Measurements from ENCODE around the gene CLDN16. TPM values are rescaled to one million over a fixed set of nuclear protein-coding genes. Genes with fewer than 3 reads are reported as not detected.

Gene CLDN16
- total RNA-seq, 1 experiment from 2014 or later: 0.27 TPM

DNA sequence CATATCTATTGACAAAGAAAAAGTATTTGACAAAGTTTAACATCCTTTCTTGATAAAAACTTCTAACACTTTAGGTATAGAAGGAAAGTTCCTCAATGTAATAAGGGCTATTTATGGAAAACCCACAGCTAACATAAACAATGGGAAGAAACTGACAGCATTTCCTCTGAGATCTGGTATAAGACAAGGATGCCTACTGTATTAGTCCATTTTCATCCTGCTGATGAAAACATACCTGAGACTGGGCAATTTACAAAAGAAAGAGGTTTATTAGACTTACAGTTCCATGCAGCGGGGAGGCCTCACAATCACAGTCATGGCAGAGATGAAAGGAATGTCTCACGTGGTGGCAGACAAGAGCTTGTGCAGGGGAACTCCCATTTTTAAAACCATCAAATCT is 47.9 kb upstream of the CLDN16 start:
- Histone ChIP-seq H3K4me3 (ENCODE audit: low read depth, low read length) (no peak overlapping the region), H3K4me1 (peaks cover 11% of the 10 kb centered on the region), H3K36me3 (ENCODE audit: control insufficient read depth, insufficient read depth, low read length) (no peaks in the 10 kb centered on the region), H3K9me3 (no peaks in the 10 kb centered on the region; the same call in 1 of the 2 replicates), H3K27me3 (replicated peaks; ENCODE audit: control insufficient read depth, insufficient read depth, low read length) (no peaks in the 10 kb centered on the region)
- Mint-ChIP-seq H3K9me3 (ENCODE audit: unreplicated experiment) (peaks cover 7% of the 10 kb centered on the region), H3K27ac (ENCODE audit: unreplicated experiment) (no peak overlapping the region), H3K36me3 (ENCODE audit: insufficient read depth, unreplicated experiment) (no peaks in the 10 kb centered on the region), H3K4me1 (ENCODE audit: low read depth, unreplicated experiment) (peaks cover 12% of the 10 kb centered on the region), H3K4me3 (ENCODE audit: unreplicated experiment) (no peak overlapping the region), H3K27me3 (ENCODE audit: insufficient read depth, unreplicated experiment) (no peaks in the 10 kb centered on the region)
- TF ChIP-seq, protein P1, sequence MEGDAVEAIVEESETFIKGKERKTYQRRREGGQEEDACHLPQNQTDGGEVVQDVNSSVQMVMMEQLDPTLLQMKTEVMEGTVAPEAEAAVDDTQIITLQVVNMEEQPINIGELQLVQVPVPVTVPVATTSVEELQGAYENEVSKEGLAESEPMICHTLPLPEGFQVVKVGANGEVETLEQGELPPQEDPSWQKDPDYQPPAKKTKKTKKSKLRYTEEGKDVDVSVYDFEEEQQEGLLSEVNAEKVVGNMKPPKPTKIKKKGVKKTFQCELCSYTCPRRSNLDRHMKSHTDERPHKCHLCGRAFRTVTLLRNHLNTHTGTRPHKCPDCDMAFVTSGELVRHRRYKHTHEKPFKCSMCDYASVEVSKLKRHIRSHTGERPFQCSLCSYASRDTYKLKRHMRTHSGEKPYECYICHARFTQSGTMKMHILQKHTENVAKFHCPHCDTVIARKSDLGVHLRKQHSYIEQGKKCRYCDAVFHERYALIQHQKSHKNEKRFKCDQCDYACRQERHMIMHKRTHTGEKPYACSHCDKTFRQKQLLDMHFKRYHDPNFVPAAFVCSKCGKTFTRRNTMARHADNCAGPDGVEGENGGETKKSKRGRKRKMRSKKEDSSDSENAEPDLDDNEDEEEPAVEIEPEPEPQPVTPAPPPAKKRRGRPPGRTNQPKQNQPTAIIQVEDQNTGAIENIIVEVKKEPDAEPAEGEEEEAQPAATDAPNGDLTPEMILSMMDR (IDR thresholded peaks at IDR 0.05; ENCODE audit: insufficient read depth in 1 of 2, low read depth in 1 of 2, low read length in 1 of 2, severe bottlenecking in 1 of 2, unreplicated experiment in 1 of 2): no peak
- BruUV-seq (replicated peaks): no TSS peak
- POLR2A ChIA-PET: no interaction called here
- no peak for DNase-seq
- intact Hi-C loops (cut with micrococcal nuclease; ENCODE audit: unreplicated experiment): no loop called here
- CTCF ChIA-PET: no interaction called here

DNA sequence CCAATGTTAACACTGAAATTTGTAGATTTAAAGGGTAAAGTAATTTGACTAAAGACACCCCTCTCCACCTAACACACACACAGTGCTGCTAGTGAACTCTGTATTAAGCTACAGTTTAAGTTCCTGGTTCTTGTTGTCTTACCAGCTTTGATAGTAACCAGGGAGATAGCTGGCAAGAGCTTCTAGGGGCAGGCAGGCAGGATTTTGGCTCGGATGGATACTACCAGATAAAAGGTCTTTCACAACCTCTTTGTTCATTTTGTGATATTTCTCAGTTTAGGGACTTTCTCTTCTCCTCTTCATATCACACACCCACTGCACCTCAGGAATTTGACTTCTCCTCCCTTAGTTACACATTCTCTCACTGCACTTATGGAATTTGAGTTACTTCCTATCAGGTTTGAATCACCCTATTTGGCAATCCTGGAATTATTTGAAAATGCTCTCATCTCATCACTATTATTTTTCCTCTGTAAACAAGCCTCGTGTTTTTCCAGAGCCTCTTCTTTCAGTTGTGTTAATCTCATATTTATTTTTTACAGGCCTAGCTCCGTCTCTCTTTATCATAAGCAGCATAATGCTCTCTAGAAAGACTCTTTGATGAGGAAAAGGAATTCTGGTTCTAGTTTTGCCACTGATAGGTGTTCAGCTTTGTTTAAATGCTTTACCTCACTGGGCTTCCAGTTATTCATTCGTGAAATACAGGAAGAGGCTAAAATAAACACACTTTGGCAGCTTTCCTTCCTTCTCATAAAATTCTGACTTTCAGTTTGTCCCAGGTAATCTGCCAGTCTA is 42.7 kb upstream of the CLDN16 start:
- Mint-ChIP-seq H3K27me3 (ENCODE audit: insufficient read depth, unreplicated experiment) (no peaks in the 10 kb centered on the region), H3K4me3 (ENCODE audit: unreplicated experiment) (peak overlapping the region; percentile 50), H3K4me1 (ENCODE audit: low read depth, unreplicated experiment) (peaks cover 35% of the 10 kb centered on the region), H3K36me3 (ENCODE audit: insufficient read depth, unreplicated experiment) (no peaks in the 10 kb centered on the region), H3K27ac (ENCODE audit: unreplicated experiment) (peak overlapping the region; percentile 95), H3K9me3 (ENCODE audit: unreplicated experiment) (peaks cover 7% of the 10 kb centered on the region)
- CTCF ChIA-PET: interaction anchor here (1.1 kb wide), 2 partner anchors 23 to 28 kb away, joined by 4 to 8 read pairs; partner anchors contain the start of gene CLDN1
- Histone ChIP-seq H3K9me3 (no peaks in the 10 kb centered on the region), H3K4me3 (ENCODE audit: low read depth, low read length) (no peak overlapping the region), H3K36me3 (ENCODE audit: control insufficient read depth, insufficient read depth, low read length) (no peaks in the 10 kb centered on the region), H3K27me3 (replicated peaks; ENCODE audit: control insufficient read depth, insufficient read depth, low read length) (no peaks in the 10 kb centered on the region), H3K4me1 (peaks cover 36% of the 10 kb centered on the region)
- TF ChIP-seq, protein P1 (IDR thresholded peaks at IDR 0.05; ENCODE audit: insufficient read depth in 1 of 2, low read depth in 1 of 2, low read length in 1 of 2, severe bottlenecking in 1 of 2, unreplicated experiment in 1 of 2): no peak
- BruUV-seq (replicated peaks): no TSS peak
- DNase-seq: peak; percentile 52 to 57
- POLR2A ChIA-PET: interaction anchor here (1.2 kb wide), 1 partner anchor 23 kb away, joined by 3 read pairs; the partner anchor contains the start of gene CLDN1
- intact Hi-C loops (cut with micrococcal nuclease; ENCODE audit: unreplicated experiment): loop anchor here (2.0 kb wide), 2 partner anchors 14 to 30 kb away; no protein-coding TSS in a partner anchor

DNA sequence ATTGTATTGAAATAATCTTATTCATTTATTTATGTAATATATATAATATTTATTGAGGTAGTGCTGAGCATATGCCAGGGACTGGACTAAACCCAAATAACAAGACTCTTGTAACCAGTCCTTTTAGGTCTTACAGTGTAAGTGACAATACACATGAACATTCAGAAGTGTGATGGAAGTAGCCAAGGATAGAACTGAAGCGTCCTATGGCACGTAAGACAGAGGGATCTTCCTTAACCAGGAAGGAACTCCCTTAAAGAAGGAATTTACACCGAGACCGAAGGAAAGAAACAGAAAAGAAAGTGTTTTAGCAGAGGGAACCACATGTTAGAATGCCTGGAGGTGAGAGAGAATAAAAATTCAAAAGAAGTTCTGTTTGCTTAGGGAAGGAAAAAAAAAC is 42.1 kb upstream of the CLDN16 start:
- H3K36me3 Mint-ChIP-seq (ENCODE audit: insufficient read depth, unreplicated experiment): no peaks in the 10 kb centered on the region
- no peaks in the 10 kb centered on the region for H3K27me3 Mint-ChIP-seq (ENCODE audit: insufficient read depth, unreplicated experiment)
- peak overlapping the region; percentile 50 for H3K4me3 Mint-ChIP-seq (ENCODE audit: unreplicated experiment)
- Histone ChIP-seq H3K4me1 (peaks cover 36% of the 10 kb centered on the region), H3K4me3 (ENCODE audit: low read depth, low read length) (no peak overlapping the region), H3K36me3 (ENCODE audit: control insufficient read depth, insufficient read depth, low read length) (no peaks in the 10 kb centered on the region), H3K27me3 (replicated peaks; ENCODE audit: control insufficient read depth, insufficient read depth, low read length) (no peaks in the 10 kb centered on the region), H3K9me3 (no peaks in the 10 kb centered on the region)
- TSS peak; percentile 63 for BruUV-seq (replicated peaks)
- intact Hi-C loops (cut with micrococcal nuclease; ENCODE audit: unreplicated experiment): loop anchor here (2.0 kb wide), 2 partner anchors 15 to 29 kb away; no protein-coding TSS in a partner anchor
- ChIA-PET POLR2A (no interaction called here), CTCF (no interaction called here)
- DNase-seq: no peak
- H3K27ac Mint-ChIP-seq (ENCODE audit: unreplicated experiment): peak overlapping the region; percentile 95
- peaks cover 35% of the 10 kb centered on the region for H3K4me1 Mint-ChIP-seq (ENCODE audit: low read depth, unreplicated experiment)
- TF ChIP-seq, protein P1 (IDR thresholded peaks at IDR 0.05; ENCODE audit: insufficient read depth in 1 of 2, low read depth in 1 of 2, low read length in 1 of 2, severe bottlenecking in 1 of 2, unreplicated experiment in 1 of 2): no peak
- H3K9me3 Mint-ChIP-seq (ENCODE audit: unreplicated experiment): peaks cover 7% of the 10 kb centered on the region

Measured in Caco-2 (cell line).